GM19395 (cell line): ENCODE measurements around the gene CCDC148.

Source experiments
- ATAC-seq: cut with Tn5 transposase; IDR thresholded peaks from one replicate; pipeline ENCODE4 v1.9.1; 2021; ENCODE audit warnings: mild to moderate bottlenecking, moderate library complexity; ENCODE audit not compliant: unreplicated experiment

CCDC148 gene

GRCh38 chr2:158456309-158457066, at the start of gene CCDC148, which contains the start of gene PKP4:
Gene CCDC148, minus strand, starts transcription at chr2:158456753. Its CDS starts 314 bp downstream, at chr2:158456439.
Gene PKP4, plus strand, starts transcription at chr2:158456952. Its CDS starts 76,233 bp downstream, at chr2:158533185.
- peak; percentile 89 for ATAC-seq

- no peak for ATAC-seq
Measured at GRCh38 chr2:158505448-158505934, 48.9 kb upstream of the CCDC148 start.

- no peak for ATAC-seq
Measured at GRCh38 chr2:158504088-158504487, 47.5 kb upstream of the CCDC148 start.

- no peak for ATAC-seq
Measured at GRCh38 chr2:158502974-158503373, 46.4 kb upstream of the CCDC148 start.

GRCh38 chr2:158501301-158501700, 44.7 kb upstream of the CCDC148 start:
- no peak for ATAC-seq

- ATAC-seq: no peak
Measured at GRCh38 chr2:158500333-158500732, 43.8 kb upstream of the CCDC148 start.

- ATAC-seq: no peak
Measured at GRCh38 chr2:158499383-158499782, 42.8 kb upstream of the CCDC148 start.

GRCh38 chr2:158498749-158499136, 42.2 kb upstream of the CCDC148 start:
- no peak for ATAC-seq

GRCh38 chr2:158498043-158498748, 41.6 kb upstream of the CCDC148 start:
- ATAC-seq: no peak

- no peak for ATAC-seq
Measured at GRCh38 chr2:158497486-158497885, 40.9 kb upstream of the CCDC148 start.

GRCh38 chr2:158496986-158497385, 40.4 kb upstream of the CCDC148 start:
- no peak for ATAC-seq

- no peak for ATAC-seq
Measured at GRCh38 chr2:158495175-158495574, 38.6 kb upstream of the CCDC148 start.

GRCh38 chr2:158493458-158493857, 36.9 kb upstream of the CCDC148 start:
- no peak for ATAC-seq

- ATAC-seq: no peak
Measured at GRCh38 chr2:158491072-158491471, 34.5 kb upstream of the CCDC148 start.

GRCh38 chr2:158489366-158490112, 33.0 kb upstream of the CCDC148 start:
- no peak for ATAC-seq

GRCh38 chr2:158488442-158489216, 32.1 kb upstream of the CCDC148 start:
- no peak for ATAC-seq

GRCh38 chr2:158487419-158487818, 30.9 kb upstream of the CCDC148 start:
- ATAC-seq: no peak

- no peak for ATAC-seq
Measured at GRCh38 chr2:158486970-158487325, 30.4 kb upstream of the CCDC148 start.

GRCh38 chr2:158486150-158486969, 29.8 kb upstream of the CCDC148 start:
- ATAC-seq: no peak
